Endothelial cell (in vitro differentiated cells): ENCODE results near the gene GSDME. TPM values are rescaled to one million over a fixed set of nuclear protein-coding genes. Genes with fewer than 3 reads are reported as not detected.

Experiments
- DNase-seq: peaks from one replicate; pipeline ENCODE4 v3.0.0; 2021; ENCODE audit warnings: low spot score
- H3K27ac Mint-ChIP-seq: one replicate; pipeline ENCODE4 v1.8.0; 2021; ENCODE audit warnings: mixed read lengths, inconsistent platforms; ENCODE audit not compliant: unreplicated experiment
- H3K27me3 Mint-ChIP-seq: one replicate; pipeline ENCODE4 v1.8.0; 2021; ENCODE audit warnings: mild to moderate bottlenecking, moderate library complexity, mixed read lengths, inconsistent platforms; ENCODE audit not compliant: unreplicated experiment
- H3K36me3 Mint-ChIP-seq: one replicate; pipeline ENCODE4 v1.8.0; 2021; ENCODE audit warnings: mild to moderate bottlenecking, low read depth, mixed read lengths, inconsistent platforms; ENCODE audit not compliant: unreplicated experiment
- H3K4me1 Mint-ChIP-seq: one replicate; pipeline ENCODE4 v1.8.0; 2021; ENCODE audit warnings: mild to moderate bottlenecking, mixed read lengths, inconsistent platforms; ENCODE audit not compliant: unreplicated experiment
- H3K4me3 Mint-ChIP-seq: one replicate; pipeline ENCODE4 v1.8.0; 2021; ENCODE audit warnings: mild to moderate bottlenecking, mixed read lengths, inconsistent platforms; ENCODE audit not compliant: unreplicated experiment
- H3K9me3 Mint-ChIP-seq: one replicate; pipeline ENCODE4 v1.8.0; 2021; ENCODE audit warnings: mixed read lengths, inconsistent platforms; ENCODE audit not compliant: unreplicated experiment
- CTCF ChIP-seq: fragments of 200-600 bp; sonication (generic); IDR thresholded peaks from one replicate; pipeline ENCODE4 v1.5.0; 2021; ENCODE audit warnings: antibody characterized with exemption; ENCODE audit not compliant: unreplicated experiment
- total RNA-seq: library from RNA; stranded (reverse); fragmentation: NEBNext Ultra II Directional; extraction: Animal tissue kit (Norgen Biotek cat#: 25700); gene quantifications from one replicate; pipeline ENCODE4 v1.2.1, GENCODE V29; 2021; ENCODE audit not compliant: unreplicated experiment

Gene GSDME
- total RNA-seq, 1 donor from 2014 or later, result 4.4 TPM

GRCh38 chr7:24715661-24716479 is 41.4 kb downstream of the GSDME start:
- Mint-ChIP-seq H3K27ac (no peak overlapping the region), H3K4me1 (peaks cover 12% of the 10 kb centered on the region), H3K9me3 (no peaks in the 10 kb centered on the region), H3K27me3 (peaks cover 9% of the 10 kb centered on the region), H3K36me3 (no peaks in the 10 kb centered on the region), H3K4me3 (no peak overlapping the region)
- TF ChIP-seq CTCF, result peak; percentile 29
- peak; percentile 26 for DNase-seq

DNA sequence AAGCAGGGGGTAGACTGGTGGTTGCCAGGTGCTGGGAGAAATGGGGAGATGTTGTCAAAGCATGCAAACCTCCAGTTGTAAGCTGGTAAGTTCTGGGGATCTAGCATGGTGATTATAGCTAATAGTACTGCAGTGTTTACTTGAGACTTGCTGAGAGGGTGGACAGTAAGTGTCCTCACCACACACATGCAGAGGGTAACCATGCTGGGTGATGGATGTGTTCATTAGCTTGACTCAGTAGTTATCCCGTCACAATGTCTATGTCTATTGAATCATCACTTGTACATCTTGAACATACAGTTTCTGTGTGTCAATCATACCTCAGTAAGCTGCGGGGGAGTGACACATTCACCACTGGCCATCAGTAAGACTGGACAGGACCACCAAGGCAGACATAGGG is 42.1 kb downstream of the GSDME start:
- no peak for DNase-seq
- Mint-ChIP-seq H3K9me3 (no peaks in the 10 kb centered on the region), H3K36me3 (no peaks in the 10 kb centered on the region), H3K4me3 (peak overlapping the region; percentile 5), H3K27me3 (peaks cover 9% of the 10 kb centered on the region), H3K4me1 (peaks cover 12% of the 10 kb centered on the region), H3K27ac (no peak overlapping the region)
- no peak for TF ChIP-seq CTCF

DNA sequence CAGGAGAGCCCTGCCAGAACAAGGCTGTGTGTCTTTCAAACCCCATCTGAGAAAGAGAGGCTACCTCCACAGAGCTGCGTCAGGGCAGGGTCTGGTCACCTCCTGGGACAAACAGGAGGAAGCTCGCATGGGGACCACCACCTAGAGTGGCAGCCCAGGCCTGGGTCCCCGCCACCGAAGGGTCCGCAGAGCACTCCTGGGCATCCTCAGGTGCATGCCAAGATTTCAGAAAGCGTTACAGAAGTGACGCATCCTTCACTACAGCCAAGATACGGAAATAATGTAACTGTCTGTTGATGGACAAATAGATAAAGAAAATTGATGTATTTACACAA is 42.6 kb downstream of the GSDME start:
- no peaks in the 10 kb centered on the region for H3K9me3 Mint-ChIP-seq
- H3K27me3 Mint-ChIP-seq, result peaks cover 9% of the 10 kb centered on the region
- no peak for DNase-seq
- H3K36me3 Mint-ChIP-seq, result no peaks in the 10 kb centered on the region
- H3K27ac Mint-ChIP-seq, result no peak overlapping the region
- no peak for TF ChIP-seq CTCF
- H3K4me1 Mint-ChIP-seq, result peaks cover 12% of the 10 kb centered on the region
- H3K4me3 Mint-ChIP-seq, result peak overlapping the region; percentile 5

- H3K4me1 Mint-ChIP-seq, result peaks cover 12% of the 10 kb centered on the region
- H3K36me3 Mint-ChIP-seq, result no peaks in the 10 kb centered on the region
- no peaks in the 10 kb centered on the region for H3K9me3 Mint-ChIP-seq
- no peak overlapping the region for H3K27ac Mint-ChIP-seq
- peaks cover 9% of the 10 kb centered on the region for H3K27me3 Mint-ChIP-seq
- TF ChIP-seq CTCF, result no peak
- no peak overlapping the region for H3K4me3 Mint-ChIP-seq
- no peak for DNase-seq
Measured at GRCh38 chr7:24713850-24714675, 43.2 kb downstream of the GSDME start.
